NCI-H1694 (cell line): ENCODE data around the gene TULP4.
"Not testable (repeated sequence)": the region's sequence is repeated elsewhere in the genome, so short reads cannot be mapped to it uniquely, and the experiment has no call there.

ENCODE experiments used
- DNase-seq: peaks from one replicate; lab custom pipeline; 2025; lab: John Stamatoyannopoulos, UW

The TULP4 gene

GRCh38 chr6:158503222-158503621, 191.0 kb downstream of the TULP4 start:
- DNase-seq: no peak

GRCh38 chr6:158503846-158504245, 191.6 kb downstream of the TULP4 start:
- no peak for DNase-seq

- DNase-seq: no peak
Observed at GRCh38 chr6:158505194-158505593, 192.9 kb downstream of the TULP4 start.

GRCh38 chr6:158506601-158507000, 194.3 kb downstream of the TULP4 start:
- DNase-seq: peak; percentile 1

GRCh38 chr6:158507174-158507573, 194.9 kb downstream of the TULP4 start:
- no peak for DNase-seq

GRCh38 chr6:158508450-158508849, 196.2 kb downstream of the TULP4 start:
- no peak for DNase-seq

- DNase-seq: no peak
Observed at GRCh38 chr6:158509465-158509864, 197.2 kb downstream of the TULP4 start.

- DNase-seq: no peak
Observed at GRCh38 chr6:158512809-158513208, 200.5 kb downstream of the TULP4 start.

GRCh38 chr6:158514176-158514575, 201.9 kb downstream of the TULP4 start:
- no peak for DNase-seq

GRCh38 chr6:158514991-158515390, 202.7 kb downstream of the TULP4 start:
- no peak for DNase-seq

GRCh38 chr6:158516098-158516497, 203.8 kb downstream of the TULP4 start:
- no peak for DNase-seq

- DNase-seq: no peak
Observed at GRCh38 chr6:158517038-158517437, 204.8 kb downstream of the TULP4 start.

GRCh38 chr6:158517581-158517980, 205.3 kb downstream of the TULP4 start:
- DNase-seq: no peak

GRCh38 chr6:158518191-158519127, 206.2 kb downstream of the TULP4 start:
- peak; percentile 41 for DNase-seq

- no peak for DNase-seq
Observed at GRCh38 chr6:158519300-158519699, 207.0 kb downstream of the TULP4 start.

- DNase-seq: no peak
Observed at GRCh38 chr6:158519761-158520160, 207.5 kb downstream of the TULP4 start.

- not testable (repeated sequence) for DNase-seq
Observed at GRCh38 chr6:158520975-158521374, 208.7 kb downstream of the TULP4 start.

GRCh38 chr6:158521759-158522158, 209.5 kb downstream of the TULP4 start:
- DNase-seq: no peak

GRCh38 chr6:158522616-158523015, 210.4 kb downstream of the TULP4 start:
- DNase-seq: no peak

GRCh38 chr6:158524311-158524710, 212.0 kb downstream of the TULP4 start:
- no peak for DNase-seq

- DNase-seq: not testable (repeated sequence)
Observed at GRCh38 chr6:158527858-158528257, 215.6 kb downstream of the TULP4 start.

- DNase-seq: no peak
Observed at GRCh38 chr6:158528826-158529225, 216.6 kb downstream of the TULP4 start.

- DNase-seq: no peak
Observed at GRCh38 chr6:158529629-158530028, 217.4 kb downstream of the TULP4 start.

- no peak for DNase-seq
Observed at GRCh38 chr6:158531566-158531965, 219.3 kb downstream of the TULP4 start.
